ENCODE data around the gene SLC15A4. TPM values are rescaled to one million over a fixed set of nuclear protein-coding genes. Genes with fewer than 3 reads are reported as not detected.

Gene SLC15A4
- total RNA-seq: 100 to 1,000 TPM; 176 to 306 (median 250) TPM
- 104 TPM for total RNA-seq (2013)

GRCh38 chr12:128823916-128824839 lies at the start of gene SLC15A4:
TSS of gene SLC15A4 (minus strand) at chr12:128823958. CDS start at chr12:128823943, 15 bp downstream.
- Mint-ChIP-seq H3K9me3 (no peaks in the 10 kb centered on the region), H3K36me3 (peaks cover 6% of the 10 kb centered on the region), H3K4me1 (peaks cover 36 to 51% of the 10 kb centered on the region in 2 donors), H3K4me3 (peak within 1 kb of the TSS; percentile 88), H3K27ac (peak within 1 kb of the TSS; percentile 83 to 86), H3K27me3 (ENCODE audit: low read depth in 2 of 2) (no peaks in the 10 kb centered on the region)
- Histone ChIP-seq H3K4me1 (ENCODE audit: control insufficient read depth, insufficient read depth, low read length) (peaks cover 57% of the 10 kb centered on the region), H3K36me3 (ENCODE audit: control insufficient read depth, insufficient read depth, low read length) (no peaks in the 10 kb centered on the region), H3K27me3 (ENCODE audit: control insufficient read depth, insufficient read depth, low read length) (no peaks in the 10 kb centered on the region), H3K9me3 (ENCODE audit: control insufficient read depth, insufficient read depth, low read length) (no peaks in the 10 kb centered on the region), H3K4me3 (ENCODE audit: low read length) (peak within 1 kb of the TSS; percentile 74), H3K27ac (ENCODE audit: low read length) (peak within 1 kb of the TSS; percentile 78)
- 11% methylated on average over 63 of the region's 63 CpGs for WGBS (ENCODE audit: insufficient coverage)
- intact Hi-C loops (cut with micrococcal nuclease): loop anchor here (1.0 kb wide), 1 partner anchor 10 kb away; no protein-coding TSS in a partner anchor
- peak; percentile 93 for DNase-seq
- peak; percentile 81 to 93 (median 87) for ATAC-seq
- TF ChIP-seq, protein P1, sequence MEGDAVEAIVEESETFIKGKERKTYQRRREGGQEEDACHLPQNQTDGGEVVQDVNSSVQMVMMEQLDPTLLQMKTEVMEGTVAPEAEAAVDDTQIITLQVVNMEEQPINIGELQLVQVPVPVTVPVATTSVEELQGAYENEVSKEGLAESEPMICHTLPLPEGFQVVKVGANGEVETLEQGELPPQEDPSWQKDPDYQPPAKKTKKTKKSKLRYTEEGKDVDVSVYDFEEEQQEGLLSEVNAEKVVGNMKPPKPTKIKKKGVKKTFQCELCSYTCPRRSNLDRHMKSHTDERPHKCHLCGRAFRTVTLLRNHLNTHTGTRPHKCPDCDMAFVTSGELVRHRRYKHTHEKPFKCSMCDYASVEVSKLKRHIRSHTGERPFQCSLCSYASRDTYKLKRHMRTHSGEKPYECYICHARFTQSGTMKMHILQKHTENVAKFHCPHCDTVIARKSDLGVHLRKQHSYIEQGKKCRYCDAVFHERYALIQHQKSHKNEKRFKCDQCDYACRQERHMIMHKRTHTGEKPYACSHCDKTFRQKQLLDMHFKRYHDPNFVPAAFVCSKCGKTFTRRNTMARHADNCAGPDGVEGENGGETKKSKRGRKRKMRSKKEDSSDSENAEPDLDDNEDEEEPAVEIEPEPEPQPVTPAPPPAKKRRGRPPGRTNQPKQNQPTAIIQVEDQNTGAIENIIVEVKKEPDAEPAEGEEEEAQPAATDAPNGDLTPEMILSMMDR (IDR thresholded peaks at IDR 0.05): no peak

DNA sequence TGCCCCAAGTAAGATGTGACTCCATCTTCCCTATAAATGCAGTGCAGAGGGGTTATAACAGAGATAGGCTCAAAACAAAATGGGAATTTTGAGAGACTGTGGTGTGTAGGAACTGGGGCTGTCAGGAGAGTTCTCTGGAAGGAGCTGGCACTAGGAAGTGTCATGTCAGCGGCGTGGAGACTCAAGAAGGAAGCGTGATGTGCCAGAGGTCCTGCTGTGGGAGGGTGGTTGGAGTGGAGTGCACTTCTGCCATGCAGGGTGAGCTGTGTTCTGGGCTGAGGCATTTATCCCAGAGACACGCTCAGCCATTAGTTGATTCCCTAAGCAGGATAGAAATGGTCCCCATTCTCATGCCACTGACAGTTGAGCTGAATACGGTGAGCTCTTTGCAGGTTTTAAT lies 48.5 kb upstream of the SLC15A4 start:
- H3K4me3 ChIP-seq (ENCODE audit: low read length): no peak overlapping the region
- Mint-ChIP-seq H3K27me3 (ENCODE audit: low read depth in 2 of 2) (peaks cover 2 to 9% of the 10 kb centered on the region in 2 donors), H3K9me3 (peaks cover 6 to 7% of the 10 kb centered on the region in 2 donors), H3K27ac (no peak overlapping the region), H3K4me1 (no peaks in the 10 kb centered on the region), H3K36me3 (peaks cover 14% of the 10 kb centered on the region), H3K4me3 (no peak overlapping the region)
- intact Hi-C loops (cut with micrococcal nuclease): no loop called here
- no peaks in the 10 kb centered on the region for H3K4me1 ChIP-seq (ENCODE audit: control insufficient read depth, insufficient read depth, low read length)
- no peak overlapping the region for H3K27ac ChIP-seq (ENCODE audit: low read length)
- TF ChIP-seq, protein P1 (IDR thresholded peaks at IDR 0.05): no peak
- H3K9me3 ChIP-seq (ENCODE audit: control insufficient read depth, insufficient read depth, low read length): peaks cover 14% of the 10 kb centered on the region
- H3K36me3 ChIP-seq (ENCODE audit: control insufficient read depth, insufficient read depth, low read length): no peaks in the 10 kb centered on the region
- DNase-seq (no peak), ATAC-seq (no peak)
- WGBS (ENCODE audit: insufficient coverage): 83% methylated on average over 5 of the region's 5 CpGs
- H3K27me3 ChIP-seq (ENCODE audit: control insufficient read depth, insufficient read depth, low read length): peaks cover 3% of the 10 kb centered on the region

- H3K4me1 Mint-ChIP-seq: no peaks in the 10 kb centered on the region
- TF ChIP-seq, protein P1 (IDR thresholded peaks at IDR 0.05): no peak
- Histone ChIP-seq H3K27me3 (ENCODE audit: control insufficient read depth, insufficient read depth, low read length) (peaks cover 3% of the 10 kb centered on the region), H3K27ac (ENCODE audit: low read length) (no peak overlapping the region), H3K9me3 (ENCODE audit: control insufficient read depth, insufficient read depth, low read length) (peaks cover 12% of the 10 kb centered on the region), H3K4me3 (ENCODE audit: low read length) (no peak overlapping the region), H3K36me3 (ENCODE audit: control insufficient read depth, insufficient read depth, low read length) (no peaks in the 10 kb centered on the region), H3K4me1 (ENCODE audit: control insufficient read depth, insufficient read depth, low read length) (no peaks in the 10 kb centered on the region)
- no peak for DNase-seq
- peaks cover 6% of the 10 kb centered on the region for H3K36me3 Mint-ChIP-seq
- no peak for ATAC-seq
- H3K27me3 Mint-ChIP-seq (ENCODE audit: low read depth in 2 of 2): peaks cover 2 to 9% of the 10 kb centered on the region in 2 donors
- no peak overlapping the region for H3K4me3 Mint-ChIP-seq
- peaks cover 4 to 7% of the 10 kb centered on the region in 2 donors for H3K9me3 Mint-ChIP-seq
- H3K27ac Mint-ChIP-seq: no peak overlapping the region
- WGBS (ENCODE audit: insufficient coverage): 55% methylated on average over 1 of the region's 2 CpGs
- intact Hi-C loops (cut with micrococcal nuclease): no loop called here
Measured at GRCh38 chr12:128871516-128871892, 47.7 kb upstream of the SLC15A4 start.

Measured in natural killer cell (primary cell).